Stimulated activated CD4-positive, alpha-beta T cell treated with anti-CD3 and anti-CD28 coated beads, Interleukin-1b, Interleukin-23, amount 100 ng/mL, for 1 hour (primary cell): ENCODE data around the gene MPDU1.
"Not testable (repeated sequence)": the region's sequence is repeated elsewhere in the genome, so short reads cannot be mapped to it uniquely, and the experiment has no call there.

Experiments
- DNase-seq, 2 donors: peaks; one replicate each; pipeline ENCODE4 v3.0.0-alpha.2; 2020; ENCODE audit warnings: low read depth in 2 of 2

The MPDU1 gene

DNA sequence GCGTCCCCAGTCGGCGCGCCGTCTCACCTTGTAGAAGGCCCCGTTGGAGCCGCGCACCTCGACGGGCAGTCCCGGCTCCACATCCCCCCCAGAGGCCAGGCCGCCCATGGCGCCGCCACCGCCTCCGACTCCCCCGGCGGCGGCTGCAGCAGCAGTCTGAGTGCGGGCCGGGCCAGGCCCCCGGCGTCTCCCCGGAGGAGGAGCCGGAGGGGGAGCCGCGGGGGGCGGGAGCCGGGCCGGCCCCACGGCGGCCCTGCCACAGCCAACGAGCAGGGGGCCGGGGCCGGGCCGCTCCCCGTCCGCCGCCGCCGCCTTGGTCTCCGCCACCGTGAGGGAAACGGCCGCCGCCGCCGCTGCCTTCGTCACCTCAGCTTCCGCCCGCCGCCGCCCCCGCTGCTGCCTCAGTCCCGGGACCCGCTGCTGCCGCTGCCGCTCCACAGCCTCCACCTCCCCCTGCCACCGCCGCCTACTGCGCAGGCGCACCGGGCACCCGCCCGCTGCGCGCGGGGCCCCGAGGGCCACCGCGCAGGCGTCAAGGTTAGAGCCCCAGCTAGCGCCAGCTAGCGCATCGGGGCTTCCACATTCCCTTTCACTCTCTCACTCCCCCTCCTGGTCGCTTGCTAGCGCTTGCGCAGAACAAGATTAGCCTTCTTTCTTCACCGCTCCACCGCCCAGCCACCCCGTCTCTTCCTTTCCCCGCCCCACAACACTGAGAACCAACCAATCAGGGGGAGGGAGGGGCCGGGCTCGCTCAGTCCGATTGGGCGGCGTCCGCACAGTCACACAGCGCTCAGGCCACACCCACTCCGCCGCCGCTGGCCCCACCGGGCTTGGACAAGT is 31.0 kb downstream of the MPDU1 start, which contains the start of gene FXR2:
TSS of gene FXR2 (minus strand) at position 473 of the 840 bp plus-strand sequence. CDS start at position 108, 365 bp downstream.
- DNase-seq, result peak; percentile 95 to 99

DNA sequence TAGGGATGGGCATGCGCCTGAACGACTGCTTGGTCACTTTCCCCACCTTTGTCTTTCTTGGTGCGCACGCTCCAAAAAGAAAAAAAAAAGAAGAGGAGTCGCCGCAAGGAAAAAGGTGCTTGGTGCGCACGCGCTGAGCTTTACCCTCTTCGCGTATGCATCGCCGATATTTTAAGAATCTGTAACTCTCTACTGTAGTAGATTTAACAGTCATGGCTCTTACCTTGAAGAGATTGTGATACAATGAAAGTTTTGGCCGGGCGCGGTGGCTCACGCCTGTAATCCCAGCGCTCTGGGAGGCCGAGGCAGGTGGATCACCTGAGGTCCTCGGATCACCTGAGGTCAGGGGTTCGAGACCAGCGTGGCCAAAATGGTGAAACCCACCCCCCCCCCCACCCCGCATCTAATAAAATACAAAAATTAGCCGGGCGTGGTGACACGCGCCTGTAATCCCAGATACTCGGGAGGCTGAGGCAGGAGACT is 31.7 kb downstream of the MPDU1 start:
- DNase-seq, result no peak

DNA sequence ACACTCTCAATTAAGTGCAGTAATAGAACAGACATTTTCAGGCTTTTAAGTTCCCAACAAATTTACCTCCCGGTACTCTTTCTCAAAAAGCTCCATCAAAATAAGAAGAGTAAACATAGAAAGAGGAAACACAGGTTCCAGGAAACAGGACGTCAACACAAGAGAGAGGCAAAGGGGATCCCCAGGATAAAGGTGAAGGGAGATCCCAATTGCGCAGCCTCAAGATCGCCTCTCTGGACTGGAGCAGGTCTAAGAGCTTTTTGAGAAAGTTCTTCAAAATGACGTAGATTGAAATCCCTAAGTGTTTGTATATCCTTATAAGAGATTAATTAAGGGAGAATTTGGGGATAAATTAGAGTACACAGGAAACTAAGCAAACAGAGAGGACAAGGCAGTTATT is 35.0 kb downstream of the MPDU1 start:
- no peak for DNase-seq

DNA sequence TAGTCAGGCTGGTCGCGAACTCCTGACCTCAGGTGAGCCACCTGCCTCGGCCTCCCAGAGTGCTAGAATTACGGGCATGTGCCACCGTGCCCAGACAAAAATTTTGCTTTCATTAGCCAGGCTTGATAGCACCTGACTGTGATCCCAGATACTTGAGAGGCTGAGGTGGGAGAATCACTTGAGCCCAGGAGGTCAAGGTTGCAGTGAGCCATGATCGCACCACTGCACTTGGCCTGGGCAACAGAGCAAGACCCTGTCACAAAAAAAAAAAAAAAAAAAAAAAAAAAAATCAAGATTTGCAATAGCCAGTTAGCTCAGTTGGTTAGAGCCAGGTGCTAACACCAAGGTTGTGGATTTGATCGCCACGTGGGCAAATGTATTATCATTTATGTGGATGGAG is 37.2 kb downstream of the MPDU1 start:
- DNase-seq, result no peak

DNA sequence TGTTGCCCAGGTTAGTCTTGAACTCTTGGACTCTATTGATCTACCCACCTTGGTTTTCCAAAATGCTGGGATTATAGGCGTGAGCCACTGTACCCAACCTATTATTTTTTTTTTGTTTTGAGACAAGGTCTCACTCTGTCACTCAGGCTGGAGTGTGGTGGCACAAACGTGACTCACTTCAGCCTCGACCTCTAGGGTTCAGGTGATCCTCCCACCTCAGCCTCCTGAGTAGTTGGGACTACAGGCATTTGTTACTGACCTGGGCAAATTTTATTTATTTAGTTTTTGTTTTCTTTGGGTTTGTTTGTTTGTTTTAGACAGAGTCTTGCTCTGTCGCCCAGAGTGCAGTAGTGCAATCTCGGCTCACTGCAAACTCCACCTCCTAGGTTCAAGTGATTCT is 40.0 kb downstream of the MPDU1 start:
- DNase-seq, result no peak

DNA sequence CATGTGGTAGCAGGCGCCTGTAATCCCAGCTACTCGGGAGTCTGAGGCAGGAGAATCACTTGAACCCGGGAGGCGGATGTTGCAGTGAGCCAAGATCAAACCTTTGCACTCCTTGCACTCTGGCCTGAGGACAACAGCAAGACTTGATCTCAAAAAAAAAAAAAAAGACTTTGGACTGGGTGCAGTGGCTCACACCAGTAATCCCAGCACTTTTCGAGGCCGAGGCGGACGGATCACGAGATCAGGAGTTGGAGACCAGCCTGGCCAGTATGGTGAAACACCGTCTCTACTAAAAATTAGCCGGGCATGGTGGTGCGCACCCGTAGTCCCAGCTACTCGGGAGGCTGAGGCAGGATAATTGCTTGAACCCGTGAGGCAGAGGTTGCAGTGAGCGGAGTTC is 42.1 kb downstream of the MPDU1 start:
- DNase-seq, result not testable (repeated sequence)

DNA sequence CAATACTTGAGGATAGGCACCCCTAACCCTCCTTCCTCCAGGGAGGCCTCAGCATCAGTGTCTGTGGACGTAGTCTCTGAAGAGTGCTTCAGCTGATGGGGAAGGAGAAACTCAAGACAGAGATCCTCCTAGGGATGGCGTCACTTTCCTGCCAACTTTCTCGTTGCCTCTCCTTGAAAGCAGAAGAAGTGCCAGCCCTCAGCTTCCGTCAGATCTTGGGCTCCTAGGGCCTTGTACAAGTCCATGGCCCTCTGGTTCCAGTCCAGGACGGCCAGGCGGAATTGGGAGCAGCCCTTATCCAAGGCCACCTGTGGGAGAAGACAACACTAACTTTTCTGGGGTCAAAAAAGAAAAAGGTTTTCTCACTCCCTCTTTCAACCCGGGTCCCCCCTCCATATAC is 42.7 kb downstream of the MPDU1 start:
- DNase-seq, result no peak

DNA sequence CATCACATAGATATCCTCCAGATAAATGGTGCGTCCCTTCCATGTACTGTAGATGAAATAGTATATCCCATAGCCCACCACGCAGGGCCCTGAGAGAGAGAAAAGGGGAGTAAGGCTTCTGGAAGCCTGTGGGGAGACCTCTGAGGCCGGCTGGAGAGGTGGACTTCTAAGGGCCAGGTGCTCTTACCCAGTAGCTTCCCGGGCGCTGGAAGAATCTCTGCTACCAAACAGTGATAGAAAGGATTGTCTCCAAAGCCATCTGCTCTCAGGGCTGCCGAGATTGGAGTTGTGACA is 43.3 kb downstream of the MPDU1 start:
- no peak for DNase-seq

DNA sequence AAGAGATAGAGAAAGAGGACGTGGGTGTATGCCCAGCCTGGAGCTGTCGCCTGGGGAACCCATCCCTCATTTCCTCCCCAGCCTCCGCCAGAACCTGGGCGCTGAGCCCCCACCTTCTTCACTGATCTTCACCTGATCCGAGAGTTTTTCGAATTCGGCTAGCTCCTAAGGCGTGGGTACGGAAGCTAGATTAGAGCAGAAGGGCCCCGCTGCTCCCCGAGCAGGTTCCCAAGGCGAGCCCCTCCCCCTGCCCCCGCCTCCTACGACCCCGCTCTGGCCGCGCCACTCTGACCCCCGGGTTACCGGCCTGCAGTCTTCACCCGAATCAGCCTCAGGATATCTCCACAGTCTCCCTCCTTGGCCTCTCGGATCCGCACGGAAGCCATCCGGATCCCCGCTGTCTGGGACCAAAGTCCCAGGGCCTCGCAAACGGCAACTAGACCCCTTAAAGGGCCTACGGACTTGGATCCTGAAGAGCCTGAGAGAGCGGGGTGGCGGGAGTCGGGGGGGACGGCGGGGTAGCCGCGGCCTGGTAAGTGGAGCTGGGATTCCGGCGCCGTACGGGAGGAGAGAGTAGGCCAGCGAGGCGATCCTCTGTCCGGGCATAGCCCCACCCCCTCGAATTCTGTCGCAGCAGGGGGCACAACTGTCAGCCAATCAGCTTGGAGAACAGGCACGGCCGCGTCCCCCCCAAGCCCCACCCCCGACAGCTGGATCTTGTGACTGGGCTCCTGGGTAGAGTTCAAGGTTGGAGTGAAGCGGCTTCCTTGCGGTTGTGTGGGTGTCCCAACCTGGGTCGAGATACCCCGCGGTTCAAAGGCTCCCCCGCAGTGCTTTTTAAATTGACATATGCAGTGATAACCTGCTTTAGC is 43.8 kb downstream of the MPDU1 start, which contains the start of gene SAT2:
TSS of gene SAT2 (minus strand) at position 572 of the 872 bp plus-strand sequence. CDS start at position 386, 186 bp downstream.
- peak; percentile 55 to 69 for DNase-seq

DNA sequence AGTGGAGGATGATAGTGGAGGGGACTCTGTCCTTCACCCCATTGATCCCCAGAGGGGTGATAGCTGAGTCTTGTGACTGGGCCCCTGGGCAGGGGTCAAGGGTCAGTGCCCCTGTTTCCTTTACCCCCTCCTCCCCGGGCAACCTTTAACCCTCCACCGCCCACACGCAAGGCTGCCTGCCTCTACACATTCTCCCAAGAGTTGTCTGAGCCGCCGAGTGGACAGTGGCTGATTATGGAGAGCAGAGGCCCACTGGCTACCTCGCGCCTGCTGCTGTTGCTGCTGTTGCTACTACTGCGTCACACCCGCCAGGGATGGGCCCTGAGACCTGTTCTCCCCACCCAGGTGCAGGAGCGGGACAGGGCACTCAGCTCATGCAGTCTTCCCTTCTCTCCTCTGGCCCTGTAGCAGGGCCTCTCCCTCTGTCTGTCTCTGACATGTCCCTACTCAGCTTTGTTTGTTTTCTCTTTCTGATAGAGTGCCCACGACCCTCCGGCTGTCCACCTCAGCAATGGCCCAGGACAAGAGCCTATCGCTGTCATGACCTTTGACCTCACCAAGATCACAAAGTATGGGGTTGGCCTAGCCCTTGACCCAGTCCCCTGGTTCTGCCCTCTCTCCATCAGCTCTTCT is 46.4 kb downstream of the MPDU1 start, which contains the start of gene SHBG:
TSS of gene SHBG (plus strand) at position 197 of the 633 bp plus-strand sequence. CDS start at position 235, 38 bp downstream.
- no peak for DNase-seq

DNA sequence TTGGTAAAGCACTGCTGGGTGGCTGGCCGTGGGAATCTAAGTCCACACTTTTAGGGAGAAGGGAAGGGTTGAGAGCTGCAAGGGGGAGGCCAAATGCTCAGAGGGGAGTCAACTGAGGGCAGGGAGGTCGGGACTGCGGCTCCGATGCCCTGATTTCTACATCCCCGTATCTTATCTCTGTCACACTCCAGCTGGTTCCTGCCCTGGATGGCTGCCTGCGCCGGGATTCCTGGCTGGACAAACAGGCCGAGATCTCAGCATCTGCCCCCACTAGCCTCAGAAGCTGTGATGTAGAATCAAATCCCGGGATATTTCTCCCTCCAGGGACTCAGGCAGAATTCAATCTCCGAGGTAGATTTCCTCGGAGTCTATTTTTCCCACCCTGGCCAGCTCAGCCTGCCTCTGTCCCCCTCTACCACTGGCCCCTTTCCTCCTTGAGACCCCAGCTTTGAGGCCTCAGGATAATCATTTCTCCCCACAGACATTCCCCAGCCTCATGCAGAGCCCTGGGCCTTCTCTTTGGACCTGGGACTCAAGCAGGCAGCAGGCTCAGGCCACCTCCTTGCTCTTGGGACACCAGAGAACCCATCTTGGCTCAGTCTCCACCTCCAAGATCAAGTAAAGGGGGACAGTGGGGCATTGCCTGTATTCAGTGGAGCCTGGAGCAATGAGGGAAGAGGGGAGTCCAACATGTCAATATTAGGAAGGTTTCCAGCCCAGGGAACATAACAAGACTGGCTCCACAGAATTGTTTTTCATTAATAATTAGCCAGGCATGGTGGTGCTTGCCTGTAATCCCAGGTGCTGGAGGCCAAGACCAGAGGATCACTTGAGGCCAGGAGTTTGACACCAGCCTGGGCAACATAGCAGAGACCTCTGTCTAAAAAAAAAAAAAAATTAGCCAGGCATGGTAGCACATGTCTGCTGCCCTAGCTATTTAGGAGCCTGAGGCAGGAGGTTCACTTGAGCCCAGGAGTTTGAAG is 48.0 kb downstream of the MPDU1 start:
- DNase-seq, result no peak

DNA sequence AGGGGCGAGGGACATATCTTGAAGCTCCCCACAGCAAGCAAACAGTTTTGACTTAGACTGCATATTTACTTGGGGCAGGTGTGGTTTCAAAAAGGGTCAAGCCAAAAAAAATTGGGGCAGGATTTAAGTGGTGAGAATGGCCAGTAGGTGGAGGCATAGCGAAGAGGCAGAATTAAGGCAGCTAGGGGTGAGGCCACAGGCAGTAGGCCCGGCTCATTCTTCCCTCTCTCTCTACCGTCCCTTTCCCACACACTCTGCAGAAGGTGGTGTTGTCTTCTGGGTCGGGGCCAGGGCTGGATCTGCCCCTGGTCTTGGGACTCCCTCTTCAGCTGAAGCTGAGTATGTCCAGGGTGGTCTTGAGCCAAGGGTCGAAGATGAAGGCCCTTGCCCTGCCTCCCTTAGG is 48.8 kb downstream of the MPDU1 start:
- DNase-seq, result no peak

DNA sequence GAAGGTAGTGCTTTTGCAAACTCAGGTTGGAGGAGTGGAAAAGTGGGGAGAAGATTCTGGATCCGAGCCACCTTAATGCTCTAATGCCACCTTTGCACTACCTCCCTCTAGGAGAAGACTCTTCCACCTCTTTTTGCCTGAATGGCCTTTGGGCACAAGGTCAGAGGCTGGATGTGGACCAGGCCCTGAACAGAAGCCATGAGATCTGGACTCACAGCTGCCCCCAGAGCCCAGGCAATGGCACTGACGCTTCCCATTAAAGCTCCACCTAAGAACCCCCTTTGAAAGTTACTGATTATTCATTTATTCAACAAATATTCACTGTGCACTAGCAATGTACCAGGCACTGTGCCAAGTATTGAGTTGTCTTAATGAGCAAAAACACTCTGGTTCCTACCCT is 49.4 kb downstream of the MPDU1 start:
- DNase-seq, result no peak

DNA sequence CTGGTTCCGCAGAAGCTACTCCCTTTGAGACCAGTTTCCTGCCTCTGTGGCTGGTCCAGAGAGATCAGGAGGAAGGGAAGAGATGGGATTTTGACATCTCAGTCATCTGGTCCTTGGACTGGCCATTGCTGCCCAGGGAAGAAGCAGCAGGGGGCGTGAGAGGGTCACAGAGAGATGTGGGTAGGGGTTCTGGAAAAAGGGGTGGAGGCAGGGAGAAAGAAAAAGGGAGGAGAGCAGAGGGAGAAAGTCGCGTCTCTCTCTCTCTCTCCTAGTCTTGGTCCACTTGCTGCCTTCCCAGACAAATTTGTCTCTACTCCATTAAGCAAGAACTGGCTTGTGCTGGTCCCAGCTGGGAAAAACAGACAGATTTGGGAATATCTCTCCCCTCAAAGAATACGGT is 50.7 kb downstream of the MPDU1 start:
- no peak for DNase-seq

DNA sequence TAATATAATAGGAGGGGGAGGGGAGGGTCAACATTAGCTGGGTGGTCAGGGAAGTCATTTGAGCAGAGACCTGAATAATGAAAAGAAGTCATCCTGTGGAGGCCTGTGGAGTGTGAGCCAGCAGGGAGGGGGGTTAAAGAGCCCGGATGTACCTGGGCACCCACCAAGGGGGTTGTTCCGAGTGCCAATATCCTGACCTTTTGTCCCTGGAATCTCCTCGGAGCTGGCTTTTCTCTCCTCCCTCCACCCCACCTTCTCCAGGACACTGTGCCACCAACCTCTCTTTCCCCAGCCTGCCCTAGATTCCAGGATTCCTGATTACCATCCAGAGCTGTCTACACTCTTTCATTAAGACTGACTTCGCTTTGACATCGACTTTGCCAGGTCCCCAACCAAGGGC is 52.5 kb downstream of the MPDU1 start:
- no peak for DNase-seq
